Measurements from ENCODE around the gene NXPH4.

DNA sequence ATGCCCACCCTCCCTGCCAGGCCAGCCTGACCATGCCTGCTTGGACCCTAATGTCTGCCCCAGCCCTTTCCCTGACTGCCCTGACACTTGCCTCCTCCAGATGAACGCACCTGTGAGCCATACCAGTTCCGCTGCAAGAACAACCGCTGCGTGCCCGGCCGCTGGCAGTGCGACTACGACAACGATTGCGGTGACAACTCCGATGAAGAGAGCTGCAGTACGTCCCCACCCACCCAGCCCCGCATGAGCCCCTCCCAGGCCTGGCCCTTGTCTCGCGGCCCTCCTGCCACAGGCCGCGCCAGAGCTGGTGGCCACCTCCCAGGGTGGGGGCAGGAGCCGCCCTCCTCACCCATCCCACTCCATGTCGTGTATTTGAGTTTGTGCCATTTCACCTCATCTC lies 14.3 kb upstream of the NXPH4 start:
- TF ChIP-seq, protein P1, sequence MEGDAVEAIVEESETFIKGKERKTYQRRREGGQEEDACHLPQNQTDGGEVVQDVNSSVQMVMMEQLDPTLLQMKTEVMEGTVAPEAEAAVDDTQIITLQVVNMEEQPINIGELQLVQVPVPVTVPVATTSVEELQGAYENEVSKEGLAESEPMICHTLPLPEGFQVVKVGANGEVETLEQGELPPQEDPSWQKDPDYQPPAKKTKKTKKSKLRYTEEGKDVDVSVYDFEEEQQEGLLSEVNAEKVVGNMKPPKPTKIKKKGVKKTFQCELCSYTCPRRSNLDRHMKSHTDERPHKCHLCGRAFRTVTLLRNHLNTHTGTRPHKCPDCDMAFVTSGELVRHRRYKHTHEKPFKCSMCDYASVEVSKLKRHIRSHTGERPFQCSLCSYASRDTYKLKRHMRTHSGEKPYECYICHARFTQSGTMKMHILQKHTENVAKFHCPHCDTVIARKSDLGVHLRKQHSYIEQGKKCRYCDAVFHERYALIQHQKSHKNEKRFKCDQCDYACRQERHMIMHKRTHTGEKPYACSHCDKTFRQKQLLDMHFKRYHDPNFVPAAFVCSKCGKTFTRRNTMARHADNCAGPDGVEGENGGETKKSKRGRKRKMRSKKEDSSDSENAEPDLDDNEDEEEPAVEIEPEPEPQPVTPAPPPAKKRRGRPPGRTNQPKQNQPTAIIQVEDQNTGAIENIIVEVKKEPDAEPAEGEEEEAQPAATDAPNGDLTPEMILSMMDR (conservative IDR thresholded peaks at IDR 0.05; ENCODE audit: low read length) = no peak
- TF ChIP-seq EZH2phosphoT487 (IDR thresholded peaks at IDR 0.05; ENCODE audit: borderline replicate concordance, low read depth, low read length) = no peak
